HG03439 (cell line): ENCODE results near the gene SUN1.
"Not testable (repeated sequence)": the region's sequence is repeated elsewhere in the genome, so short reads cannot be mapped to it uniquely, and the experiment has no call there.

Experiments
- ATAC-seq: cut with Tn5 transposase; IDR thresholded peaks from one replicate; pipeline ENCODE4 v1.9.1; 2021; ENCODE audit warnings: mild to moderate bottlenecking, moderate library complexity; ENCODE audit not compliant: unreplicated experiment

Gene SUN1, protein sequence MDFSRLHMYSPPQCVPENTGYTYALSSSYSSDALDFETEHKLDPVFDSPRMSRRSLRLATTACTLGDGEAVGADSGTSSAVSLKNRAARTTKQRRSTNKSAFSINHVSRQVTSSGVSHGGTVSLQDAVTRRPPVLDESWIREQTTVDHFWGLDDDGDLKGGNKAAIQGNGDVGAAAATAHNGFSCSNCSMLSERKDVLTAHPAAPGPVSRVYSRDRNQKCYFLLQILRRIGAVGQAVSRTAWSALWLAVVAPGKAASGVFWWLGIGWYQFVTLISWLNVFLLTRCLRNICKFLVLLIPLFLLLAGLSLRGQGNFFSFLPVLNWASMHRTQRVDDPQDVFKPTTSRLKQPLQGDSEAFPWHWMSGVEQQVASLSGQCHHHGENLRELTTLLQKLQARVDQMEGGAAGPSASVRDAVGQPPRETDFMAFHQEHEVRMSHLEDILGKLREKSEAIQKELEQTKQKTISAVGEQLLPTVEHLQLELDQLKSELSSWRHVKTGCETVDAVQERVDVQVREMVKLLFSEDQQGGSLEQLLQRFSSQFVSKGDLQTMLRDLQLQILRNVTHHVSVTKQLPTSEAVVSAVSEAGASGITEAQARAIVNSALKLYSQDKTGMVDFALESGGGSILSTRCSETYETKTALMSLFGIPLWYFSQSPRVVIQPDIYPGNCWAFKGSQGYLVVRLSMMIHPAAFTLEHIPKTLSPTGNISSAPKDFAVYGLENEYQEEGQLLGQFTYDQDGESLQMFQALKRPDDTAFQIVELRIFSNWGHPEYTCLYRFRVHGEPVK

GRCh38 chr7:832167-832967 is at the start of gene SUN1:
Gene SUN1, plus strand, starts transcription at chr7:832476. Its CDS starts 49 bp downstream, at chr7:832525.
- no peak for ATAC-seq

- no peak for ATAC-seq
Measured at GRCh38 chr7:782718-783449, 49.4 kb upstream of the SUN1 start.

DNA sequence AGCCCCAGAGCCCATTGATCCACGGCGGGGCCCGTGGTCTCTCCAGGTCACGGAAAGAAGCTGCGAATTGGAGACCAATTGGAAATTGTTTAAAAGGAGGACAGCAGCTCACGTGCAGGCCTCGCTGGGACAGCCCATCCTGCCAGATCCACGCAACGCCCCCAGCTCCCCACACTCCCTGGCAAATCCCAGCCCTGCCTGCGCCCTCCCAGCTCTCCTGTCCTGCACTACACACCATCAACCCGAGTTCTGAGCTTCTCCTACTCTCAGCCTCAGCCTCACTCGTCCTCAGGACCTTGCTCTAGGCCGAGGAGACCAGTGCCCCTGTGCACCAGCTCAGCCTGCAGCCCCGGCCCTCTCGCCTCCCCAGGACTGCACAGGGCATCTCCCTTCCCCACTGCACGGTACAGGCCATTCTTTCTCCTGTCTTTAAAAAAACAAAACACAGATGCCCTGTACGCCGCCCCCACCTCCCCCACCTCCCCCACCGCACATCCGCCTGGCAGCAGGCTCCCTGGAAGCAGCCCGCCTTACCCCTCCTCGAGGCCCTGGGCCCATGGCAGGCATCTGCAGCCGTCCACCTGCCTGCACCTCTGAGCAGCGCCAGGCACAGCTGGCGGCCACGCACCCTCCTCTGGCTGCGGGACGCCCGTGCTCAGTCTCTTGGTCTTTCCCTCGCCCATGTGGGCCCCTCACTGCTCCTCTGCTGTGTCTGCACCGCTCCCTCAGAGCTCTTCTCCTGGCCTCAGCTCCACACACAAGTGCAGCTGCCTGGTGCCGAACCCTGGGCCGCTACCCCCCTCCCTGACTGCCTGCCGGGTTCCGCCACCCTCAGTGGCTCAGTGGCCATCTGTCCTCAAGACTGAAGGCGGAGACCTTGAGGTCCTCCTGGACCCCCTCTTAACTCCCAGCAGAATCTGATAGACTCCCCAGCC is 48.5 kb upstream of the SUN1 start:
- no peak for ATAC-seq

- no peak for ATAC-seq
Measured at GRCh38 chr7:784971-785370, 47.3 kb upstream of the SUN1 start.

GRCh38 chr7:785416-785815 is 46.9 kb upstream of the SUN1 start:
- no peak for ATAC-seq

- no peak for ATAC-seq
Measured at GRCh38 chr7:786472-787255, 45.6 kb upstream of the SUN1 start.

DNA sequence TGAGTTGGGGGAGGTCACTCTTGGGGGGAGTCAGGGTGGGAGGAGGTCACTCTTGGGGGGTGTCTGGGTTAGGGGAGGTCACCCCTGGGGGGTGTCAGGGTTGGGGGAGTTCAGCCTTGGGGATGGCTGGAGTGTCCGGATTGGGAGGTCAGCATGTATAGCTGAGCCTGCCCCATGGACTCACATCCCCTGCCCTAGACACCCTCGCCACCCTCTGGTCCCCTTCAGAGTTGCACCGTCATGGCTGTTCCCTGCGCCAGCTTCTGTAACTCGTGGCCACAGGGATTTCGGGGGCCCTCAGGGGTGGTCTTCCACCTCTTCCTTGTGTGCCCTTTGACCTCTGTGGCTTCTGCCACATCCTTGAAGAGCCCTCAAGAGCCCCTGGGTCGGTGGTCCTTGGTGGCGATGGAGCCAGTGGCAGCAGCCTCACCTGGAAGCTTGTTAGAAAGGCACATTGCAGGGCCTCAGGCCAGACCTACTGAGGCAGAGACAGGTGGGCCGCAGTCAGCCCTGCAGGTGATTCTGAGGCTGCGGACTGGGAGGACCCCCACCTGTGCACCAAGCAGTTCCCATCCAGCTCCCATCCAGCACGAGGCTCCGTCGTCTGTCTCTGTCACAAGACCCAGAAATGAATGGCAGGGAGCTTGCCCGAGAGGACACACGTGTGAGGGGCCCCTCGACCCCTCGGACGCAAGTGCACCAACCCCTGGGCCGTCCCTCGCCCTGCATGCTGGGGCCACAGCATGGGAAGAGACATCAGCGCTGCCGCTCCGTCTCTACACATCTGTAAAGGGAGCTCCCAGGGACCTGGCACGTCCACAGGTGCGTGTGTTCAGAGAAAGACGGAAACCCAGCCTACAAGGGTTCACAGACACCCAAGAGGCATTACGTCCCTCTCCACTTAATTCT is 44.7 kb upstream of the SUN1 start:
- ATAC-seq, result no peak

- ATAC-seq, result no peak
Measured at GRCh38 chr7:791519-791918, 40.8 kb upstream of the SUN1 start.

- no peak for ATAC-seq
Measured at GRCh38 chr7:794207-794606, 38.1 kb upstream of the SUN1 start.

DNA sequence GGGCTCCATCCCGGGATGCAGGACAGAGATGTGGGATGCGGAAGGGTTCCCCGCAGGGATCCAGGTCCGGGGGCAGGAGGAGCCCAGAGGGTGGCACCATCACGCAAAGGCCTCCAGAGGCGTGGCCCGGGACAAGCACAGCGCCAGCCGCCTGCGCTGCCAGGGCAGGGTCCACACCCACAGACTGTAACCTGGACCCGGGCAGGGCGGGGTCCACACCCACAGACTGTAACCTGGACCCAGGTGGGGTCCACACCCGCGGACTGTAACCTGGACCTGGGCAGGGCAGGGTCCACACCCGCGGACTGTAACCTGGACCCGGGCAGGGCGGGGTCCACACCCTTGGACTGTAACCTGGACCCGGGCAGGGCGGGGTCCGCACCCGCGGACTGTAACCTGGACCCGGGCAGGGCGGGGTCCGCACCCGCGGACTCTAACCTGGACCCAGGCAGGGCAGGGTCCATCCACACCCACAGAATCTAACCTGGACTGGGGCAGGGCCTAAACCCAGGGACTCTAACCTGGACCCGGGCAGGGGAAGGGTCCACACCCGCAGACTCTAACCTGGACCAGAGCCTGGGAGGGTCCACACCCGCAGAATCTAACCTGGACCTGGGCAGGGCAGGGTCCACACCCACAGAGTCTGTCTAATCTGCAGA is 37.5 kb upstream of the SUN1 start:
- no peak for ATAC-seq

DNA sequence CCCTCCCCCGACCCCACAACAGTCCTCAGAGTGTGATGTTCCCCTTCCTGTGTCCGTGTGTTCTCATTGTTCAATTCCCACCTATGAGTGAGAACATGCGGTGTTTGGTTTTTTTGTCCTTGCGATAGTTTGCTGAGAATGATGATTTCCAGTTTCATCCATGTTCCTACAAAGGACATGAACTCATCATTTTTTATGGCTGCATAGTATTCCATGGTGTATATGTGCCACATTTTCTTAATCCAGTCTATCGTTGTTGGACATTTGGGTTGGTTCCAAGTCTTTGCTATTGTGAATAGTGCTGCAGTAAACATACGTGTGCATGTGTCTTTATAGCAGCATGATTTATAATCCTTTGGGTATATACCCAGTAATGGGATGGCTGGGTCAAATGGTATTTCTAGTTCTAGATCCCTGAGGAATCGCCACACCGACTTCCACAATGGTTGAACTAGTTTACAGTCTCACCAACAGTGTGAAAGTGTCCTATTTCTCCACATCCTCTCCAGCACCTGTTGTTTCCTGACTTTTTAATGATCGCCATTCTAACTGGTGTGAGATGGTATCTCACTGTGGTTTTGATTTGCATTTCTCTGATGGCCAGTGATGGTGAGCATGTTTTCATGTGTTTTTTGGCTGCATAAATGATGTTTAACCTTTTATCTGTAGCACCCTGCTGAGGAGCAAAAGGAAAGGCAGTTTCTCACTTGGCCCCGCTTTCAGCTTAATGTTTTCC is 35.7 kb upstream of the SUN1 start:
- not testable (repeated sequence) for ATAC-seq

DNA sequence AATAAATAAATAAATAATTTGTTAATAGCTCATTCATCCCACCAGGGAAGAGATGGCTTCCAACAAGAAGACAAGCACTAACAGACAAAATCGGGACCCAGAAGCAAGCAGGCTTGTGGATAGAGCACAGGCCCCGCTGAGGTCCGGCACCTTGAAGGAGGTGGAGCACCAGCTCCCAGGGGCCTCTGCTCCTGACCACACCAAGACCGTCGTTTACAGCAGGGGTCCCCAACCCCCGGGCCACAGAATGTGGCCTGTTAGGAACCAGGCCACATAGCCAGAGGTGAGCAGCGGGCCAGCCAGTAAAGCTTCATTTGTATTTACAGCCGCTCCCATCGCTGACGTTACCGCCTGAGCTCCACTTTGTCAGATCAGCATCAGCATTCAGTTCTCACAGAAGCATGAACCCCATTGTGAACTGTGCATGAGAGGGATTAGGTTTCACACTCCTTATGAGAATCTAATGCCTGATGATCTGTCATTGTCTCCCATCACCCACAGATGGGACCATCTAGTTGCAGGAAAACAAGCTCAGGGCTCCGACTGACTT is 33.3 kb upstream of the SUN1 start:
- no peak for ATAC-seq

GRCh38 chr7:800692-801091 is 31.6 kb upstream of the SUN1 start:
- no peak for ATAC-seq

DNA sequence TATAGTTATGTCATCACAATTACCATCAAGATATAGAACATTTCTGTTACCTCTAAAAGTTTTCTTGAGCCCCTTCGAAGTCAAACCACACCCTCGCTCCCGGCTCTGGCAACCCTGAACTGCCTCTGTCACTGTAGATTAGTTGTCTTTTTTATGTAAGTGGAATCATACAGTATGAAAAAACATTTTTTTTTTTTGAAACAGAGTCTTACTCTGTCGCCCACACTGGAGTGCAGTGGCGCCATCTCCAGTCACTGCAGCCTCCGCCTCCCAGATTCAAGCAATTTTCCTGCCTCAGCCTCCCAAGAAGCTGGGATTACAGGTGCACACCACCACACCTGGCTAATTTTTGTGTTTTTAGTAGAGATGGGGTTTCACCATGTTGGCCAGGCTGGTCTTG is 30.9 kb upstream of the SUN1 start:
- not testable (repeated sequence) for ATAC-seq

DNA sequence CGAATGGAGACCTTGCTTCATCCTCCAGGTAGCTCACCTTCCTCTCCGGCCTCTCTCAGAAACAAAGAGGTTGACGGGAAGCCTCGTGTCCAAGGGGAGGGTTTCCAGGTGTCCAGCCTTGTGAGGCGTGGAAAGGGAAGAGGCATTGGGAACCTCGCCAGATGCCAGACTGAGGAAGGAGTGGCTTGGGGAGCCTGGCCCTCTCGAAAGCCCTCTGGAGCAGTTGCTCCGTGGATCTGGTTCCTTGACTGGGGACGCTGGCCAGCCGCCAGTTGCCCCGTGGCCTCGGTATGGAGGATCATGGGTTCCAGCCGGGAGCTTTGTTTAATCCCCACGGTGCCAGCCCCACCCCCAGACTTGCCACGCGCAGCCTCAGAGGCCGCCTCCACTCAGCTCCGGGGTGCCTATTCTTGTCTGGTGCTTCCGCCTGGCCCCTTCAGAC is 30.3 kb upstream of the SUN1 start:
- no peak for ATAC-seq
